ENCODE measurements around the gene TNFRSF4.

DNA sequence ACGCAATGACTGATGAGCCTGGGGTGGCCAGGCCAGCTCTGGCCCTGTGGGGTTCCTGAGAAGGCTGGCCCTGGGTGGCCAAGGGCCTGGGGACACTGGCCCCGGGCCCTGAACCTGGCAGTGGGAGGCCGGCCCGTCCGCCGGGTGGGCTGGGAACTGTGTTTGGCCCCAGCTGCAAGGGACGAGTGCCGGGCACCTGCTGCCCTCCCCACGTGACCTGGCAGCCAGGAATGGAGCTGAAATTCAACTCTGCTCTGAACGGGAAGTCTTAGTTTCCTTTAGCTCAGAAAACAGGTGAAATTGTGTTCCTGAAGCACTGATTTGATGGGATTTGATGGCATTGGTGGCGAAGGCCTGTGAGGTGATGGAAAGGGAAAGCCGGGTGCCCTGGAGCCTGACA lies 48.5 kb downstream of the TNFRSF4 start:
- TF ChIP-seq CTCF (conservative IDR thresholded peaks at IDR 0.05 in 1 of 2, IDR thresholded peaks at IDR 0.05 in 1 of 2; ENCODE audit: low read depth in 1 of 2, low read length in 2 of 2) (no peak), EZH2 (IDR thresholded peaks at IDR 0.05; ENCODE audit: low read length, missing control alignments) (no peak)

Measured in fibroblast of lung (primary cell).